Right atrium auricular region (tissue), 2 donors: ENCODE results near the gene DFFB. TPM values are rescaled to one million over a fixed set of nuclear protein-coding genes. Genes with fewer than 3 reads are reported as not detected.
"Not testable (repeated sequence)": the region's sequence is repeated elsewhere in the genome, so short reads cannot be mapped to it uniquely, and the experiment has no call there.

Experiments
- DNase-seq: peaks from one replicate; pipeline ENCODE4 v3.0.0-alpha.2; 2019; ENCODE audit warnings: low spot score
- H3K27ac ChIP-seq, 2 donors: fragments of 200-600 bp; sonication (generic); 1 replicate in 1 of 2; 2 replicates in 1 of 2; pipeline ENCODE4 v1.5.1; 2016 to 2019
- H3K27me3 ChIP-seq, 2 donors: fragments of 200-600 bp; sonication (generic); one replicate each; pipeline versions ENCODE4 v1.5.1 to v1.6.0; 2017 to 2019
- H3K36me3 ChIP-seq: fragments of 200-600 bp; sonication (generic); one replicate; pipeline ENCODE4 v1.5.1; 2016
- H3K4me1 ChIP-seq, 2 donors: fragments of 200-600 bp; sonication (generic); one replicate each; pipeline versions ENCODE4 v1.5.1 to v1.6.0; 2017 to 2019
- H3K4me3 ChIP-seq, 2 donors: fragments of 200-600 bp; sonication (generic); 1 replicate in 1 of 2; 2 replicates in 1 of 2; pipeline ENCODE4 v1.5.1; 2017 to 2019; ENCODE audit warnings: mild to moderate bottlenecking in 1 of 2, moderate library complexity in 1 of 2
- H3K9me3 ChIP-seq, 2 donors: fragments of 200-600 bp; sonication (generic); one replicate each; pipeline ENCODE4 v1.5.1; 2019
- CTCF ChIP-seq, 2 donors: fragments of 200-600 bp; sonication (generic); IDR thresholded peaks; one replicate each; pipeline ENCODE4 v1.5.1; 2019; ENCODE audit warnings: antibody characterized with exemption in 2 of 2
- total RNA-seq, 2 donors: library from RNA; depleted of rRNA; stranded (reverse); fragments of >200 nt; gene quantifications; one replicate each; pipeline ENCODE4 v1.1.0, GENCODE V29; 2016

The DFFB gene
- total RNA-seq: 1 to 10 TPM; 3.2 to 5.3 TPM

GRCh38 chr1:3856923-3857790, at the start of gene DFFB, which contains the start of gene CEP104:
DFFB (plus strand) TSS chr1:3857476; CDS start chr1:3857604, 128 bp downstream.
CEP104 (minus strand) TSS chr1:3857211; CDS start chr1:3852407, 4,804 bp downstream.
- peak; percentile 79 for DNase-seq
- no peak for TF ChIP-seq CTCF (IDR thresholded peaks at IDR 0.05)
- H3K9me3 ChIP-seq: no peaks in the 10 kb centered on the region
- H3K27me3 ChIP-seq: no peaks in the 10 kb centered on the region
- H3K36me3 ChIP-seq: no peaks in the 10 kb centered on the region
- H3K4me1 ChIP-seq: peaks cover 0 to 21% of the 10 kb centered on the region in 2 donors
- H3K27ac ChIP-seq: peak within 1 kb of the TSS; percentile 75 to 83
- peak within 1 kb of the TSS; percentile 72 to 96 for H3K4me3 ChIP-seq

DNA sequence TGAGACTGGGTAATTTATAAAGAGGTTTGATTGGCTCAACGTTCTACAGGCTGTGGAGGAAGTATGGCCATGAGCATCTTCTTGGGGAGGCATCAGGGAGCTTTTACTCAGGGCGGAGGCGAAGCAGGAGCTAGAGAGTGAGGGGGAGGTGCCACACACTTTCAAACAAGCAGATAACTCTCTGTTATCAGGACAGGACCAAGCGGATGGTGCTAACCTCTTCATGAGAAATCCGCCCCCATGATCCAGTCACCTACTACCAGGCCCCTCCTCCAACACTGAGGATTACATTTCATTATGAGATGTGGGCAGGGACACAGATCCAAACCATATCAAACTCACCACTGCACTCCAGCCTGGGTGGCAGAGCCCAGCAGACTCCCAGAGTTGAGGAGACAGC, 49.5 kb upstream of the DFFB start:
- Histone ChIP-seq H3K9me3 (no peaks in the 10 kb centered on the region), H3K4me3 (no peak overlapping the region), H3K27me3 (no peaks in the 10 kb centered on the region), H3K27ac (no peak overlapping the region), H3K36me3 (no peaks in the 10 kb centered on the region), H3K4me1 (no peaks in the 10 kb centered on the region)
- no peak for DNase-seq
- TF ChIP-seq CTCF (IDR thresholded peaks at IDR 0.05): no peak

GRCh38 chr1:3809680-3810079, 47.6 kb upstream of the DFFB start:
- TF ChIP-seq CTCF (IDR thresholded peaks at IDR 0.05): no peak
- peaks cover 4% of the 10 kb centered on the region for H3K36me3 ChIP-seq
- no peaks in the 10 kb centered on the region for H3K27me3 ChIP-seq
- DNase-seq: no peak
- H3K4me3 ChIP-seq: no peak overlapping the region
- no peak overlapping the region for H3K27ac ChIP-seq
- no peaks in the 10 kb centered on the region for H3K9me3 ChIP-seq
- no peaks in the 10 kb centered on the region for H3K4me1 ChIP-seq

DNA sequence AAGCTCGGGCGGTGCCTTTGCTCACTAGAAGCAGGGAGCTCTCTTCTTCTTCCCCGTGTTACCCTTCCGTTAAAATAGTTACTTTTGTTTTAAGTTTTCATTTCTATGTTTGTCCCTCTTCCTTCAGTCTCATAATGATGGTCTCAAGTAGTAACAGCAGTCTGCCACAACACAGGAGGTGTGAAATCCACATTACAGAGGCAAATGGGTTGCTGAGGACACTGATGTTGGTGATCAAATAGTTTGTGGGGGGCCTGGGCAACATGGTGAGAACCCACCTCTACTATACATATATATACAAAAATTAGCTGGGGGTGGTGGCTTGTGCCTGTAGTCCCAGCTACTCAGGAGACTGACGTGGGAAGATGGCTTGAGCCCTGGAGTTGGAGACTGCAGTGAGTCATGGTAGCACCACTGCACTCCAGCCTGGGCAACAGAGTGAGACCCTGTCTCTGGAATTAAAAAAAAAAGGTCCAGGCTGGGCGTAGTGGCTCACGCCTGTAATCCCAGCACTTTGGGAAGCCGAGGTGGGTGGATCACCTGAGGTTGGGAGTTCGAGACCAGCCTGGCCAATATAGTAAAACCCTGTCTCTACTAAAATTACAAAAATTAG, 47.0 kb upstream of the DFFB start:
- not testable (repeated sequence) for H3K36me3 ChIP-seq, DNase-seq

DNA sequence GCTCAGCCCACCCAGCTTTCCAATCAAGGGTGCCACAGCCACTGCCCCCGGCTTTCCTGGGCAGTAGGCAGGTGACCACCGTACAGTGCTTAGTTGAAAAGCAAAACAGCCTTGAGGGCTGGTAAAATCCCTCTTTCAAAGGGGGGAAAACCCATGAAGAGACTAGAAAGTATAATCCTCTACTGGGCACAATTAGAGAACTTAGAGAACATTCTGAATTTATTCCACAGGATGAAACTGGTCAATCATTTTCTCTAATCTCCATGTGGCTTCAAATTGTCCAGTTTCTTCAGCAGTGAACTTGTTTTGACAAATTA, 45.7 kb upstream of the DFFB start:
- no peaks in the 10 kb centered on the region for H3K27me3 ChIP-seq
- H3K4me3 ChIP-seq: no peak overlapping the region
- H3K9me3 ChIP-seq: no peaks in the 10 kb centered on the region
- no peak for TF ChIP-seq CTCF (IDR thresholded peaks at IDR 0.05)
- no peak for DNase-seq
- peaks cover 18% of the 10 kb centered on the region for H3K36me3 ChIP-seq
- H3K4me1 ChIP-seq: no peaks in the 10 kb centered on the region
- no peak overlapping the region for H3K27ac ChIP-seq

More for the DNA sequence above, 47.0 kb upstream of the DFFB start:
- H3K9me3 ChIP-seq, H3K4me1 ChIP-seq, H3K27ac ChIP-seq, H3K4me3 ChIP-seq, H3K27me3 ChIP-seq: not testable (repeated sequence)

- DNase-seq: no peak
- H3K4me3 ChIP-seq: no peak overlapping the region
- peaks cover 18% of the 10 kb centered on the region for H3K36me3 ChIP-seq
- no peak for TF ChIP-seq CTCF (IDR thresholded peaks at IDR 0.05)
- H3K27me3 ChIP-seq: no peaks in the 10 kb centered on the region
- no peaks in the 10 kb centered on the region for H3K9me3 ChIP-seq
- H3K27ac ChIP-seq: no peak overlapping the region
- H3K4me1 ChIP-seq: no peaks in the 10 kb centered on the region
Observed at GRCh38 chr1:3814065-3814464, 43.2 kb upstream of the DFFB start.
